ENCODE measurements around the gene PSMA6.
"Not testable (repeated sequence)": the region's sequence is repeated elsewhere in the genome, so short reads cannot be mapped to it uniquely, and the experiment has no call there.

The PSMA6 gene

DNA sequence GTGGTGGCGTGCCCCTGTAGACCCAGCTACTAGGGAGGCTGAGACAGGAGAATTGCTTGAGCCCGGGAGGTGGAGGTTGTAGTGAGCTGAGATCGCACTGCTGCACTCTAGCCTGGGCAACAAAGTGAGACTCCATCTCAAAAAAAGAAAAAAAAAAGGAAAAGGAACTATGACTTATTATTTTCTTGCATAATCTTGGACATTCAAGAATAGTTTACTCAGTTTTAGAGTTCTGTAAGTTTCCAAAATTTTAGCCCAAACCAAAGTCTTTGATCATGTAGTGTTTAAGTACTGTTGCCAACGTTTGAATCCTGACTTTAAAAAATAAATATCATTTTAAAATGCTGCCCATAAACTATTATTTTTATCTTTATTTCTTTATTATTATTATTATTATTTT is 6.2 kb downstream of the PSMA6 start:
- CTCF ChIA-PET, result no interaction called here
- no peak for DNase-seq (ENCODE audit: extremely low spot score)
- POLR2A ChIA-PET, result no interaction called here
- TF ChIP-seq SUZ12 (IDR thresholded peaks at IDR 0.05) (no peak), TARDBP (IDR thresholded peaks at IDR 0.05) (no peak), NFRKB (IDR thresholded peaks at IDR 0.05) (no peak), L3MBTL2 (conservative IDR thresholded peaks at IDR 0.05) (no peak), FOXM1 (IDR thresholded peaks at IDR 0.05; ENCODE audit: borderline replicate concordance) (no peak), FOXA1 (IDR thresholded peaks at IDR 0.05) (no peak), HDGF (IDR thresholded peaks at IDR 0.05; ENCODE audit: borderline replicate concordance) (no peak), BHLHE40 (IDR thresholded peaks at IDR 0.05; ENCODE audit: borderline replicate concordance) (no peak), LEF1 (IDR thresholded peaks at IDR 0.05; ENCODE audit: borderline replicate concordance) (no peak), SP1 (IDR thresholded peaks at IDR 0.05) (no peak), ELF4 (IDR thresholded peaks at IDR 0.05) (no peak), ZNF384 (IDR thresholded peaks at IDR 0.05) (no peak), CTBP1 (IDR thresholded peaks at IDR 0.05; ENCODE audit: borderline replicate concordance) (no peak), ARNT (IDR thresholded peaks at IDR 0.05) (no peak)
- TF ChIP-seq, protein P1, sequence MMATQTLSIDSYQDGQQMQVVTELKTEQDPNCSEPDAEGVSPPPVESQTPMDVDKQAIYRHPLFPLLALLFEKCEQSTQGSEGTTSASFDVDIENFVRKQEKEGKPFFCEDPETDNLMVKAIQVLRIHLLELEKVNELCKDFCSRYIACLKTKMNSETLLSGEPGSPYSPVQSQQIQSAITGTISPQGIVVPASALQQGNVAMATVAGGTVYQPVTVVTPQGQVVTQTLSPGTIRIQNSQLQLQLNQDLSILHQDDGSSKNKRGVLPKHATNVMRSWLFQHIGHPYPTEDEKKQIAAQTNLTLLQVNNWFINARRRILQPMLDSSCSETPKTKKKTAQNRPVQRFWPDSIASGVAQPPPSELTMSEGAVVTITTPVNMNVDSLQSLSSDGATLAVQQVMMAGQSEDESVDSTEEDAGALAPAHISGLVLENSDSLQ (IDR thresholded peaks at IDR 0.05), result no peak

DNA sequence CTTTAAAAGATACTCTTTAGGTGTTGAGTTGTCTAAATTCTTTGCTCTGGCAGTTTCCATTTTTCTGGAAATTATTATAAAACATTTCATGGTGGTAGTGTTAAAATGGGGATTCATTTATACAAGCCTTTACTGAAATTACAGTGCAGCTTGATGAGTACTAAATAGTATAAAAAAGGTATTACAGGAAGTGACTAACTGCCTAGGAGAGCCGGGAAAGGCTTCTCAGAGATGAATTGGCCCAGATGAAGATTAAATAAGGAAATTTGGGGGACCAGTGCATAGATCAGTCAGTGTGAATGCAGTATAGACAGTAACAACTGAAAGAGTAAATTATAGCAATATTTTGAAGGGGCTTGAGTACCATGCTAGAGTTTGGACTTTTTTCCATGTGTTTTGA is 7.5 kb downstream of the PSMA6 start:
- no peak for DNase-seq (ENCODE audit: extremely low spot score)
- no peak for TF ChIP-seq ELF4 (IDR thresholded peaks at IDR 0.05)
- TF ChIP-seq SUZ12 (IDR thresholded peaks at IDR 0.05), result no peak
- no peak for TF ChIP-seq TARDBP (IDR thresholded peaks at IDR 0.05)
- TF ChIP-seq FOXM1 (IDR thresholded peaks at IDR 0.05; ENCODE audit: borderline replicate concordance), result no peak
- TF ChIP-seq FOXK2 (IDR thresholded peaks at IDR 0.05), result no peak
- no peak for TF ChIP-seq SP1 (IDR thresholded peaks at IDR 0.05)
- no peak for TF ChIP-seq HDGF (IDR thresholded peaks at IDR 0.05; ENCODE audit: borderline replicate concordance)
- TF ChIP-seq BHLHE40 (IDR thresholded peaks at IDR 0.05; ENCODE audit: borderline replicate concordance), result no peak
- no peak for TF ChIP-seq NFRKB (IDR thresholded peaks at IDR 0.05)
- no peak for TF ChIP-seq LEF1 (IDR thresholded peaks at IDR 0.05; ENCODE audit: borderline replicate concordance)
- TF ChIP-seq FOXA1 (IDR thresholded peaks at IDR 0.05), result no peak
- TF ChIP-seq L3MBTL2 (conservative IDR thresholded peaks at IDR 0.05), result no peak
- TF ChIP-seq ARNT (IDR thresholded peaks at IDR 0.05), result no peak
- TF ChIP-seq, protein P1 (IDR thresholded peaks at IDR 0.05), result no peak
- no peak for TF ChIP-seq CTBP1 (IDR thresholded peaks at IDR 0.05; ENCODE audit: borderline replicate concordance)
- TF ChIP-seq ZNF384 (IDR thresholded peaks at IDR 0.05), result no peak
- ChIA-PET CTCF (no interaction called here), POLR2A (interaction anchor here (1.5 kb wide), 1 partner anchor 8 kb away, joined by 13 read pairs; the partner anchor contains the start of gene PSMA6)

DNA sequence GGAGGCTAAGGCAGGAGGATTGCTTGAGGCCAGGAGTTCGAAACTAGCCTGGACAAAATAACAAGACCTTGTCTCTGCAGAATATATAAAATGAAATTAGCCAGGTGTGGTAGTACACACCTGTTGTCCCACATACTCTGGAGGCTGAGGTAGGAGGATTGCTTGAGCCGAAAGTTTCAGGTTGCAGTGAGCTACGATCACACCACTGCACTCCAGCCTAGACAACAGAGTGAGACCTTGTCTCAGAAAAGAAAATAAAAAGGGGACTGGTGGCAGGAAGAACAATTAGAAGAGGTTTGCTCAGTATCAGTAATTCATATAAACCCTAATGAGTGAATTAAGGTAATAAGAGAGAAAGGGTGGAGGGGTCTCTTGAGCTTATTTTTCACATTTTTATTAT is 8.0 kb downstream of the PSMA6 start:
- TF ChIP-seq FOXM1 (IDR thresholded peaks at IDR 0.05; ENCODE audit: borderline replicate concordance), result no peak
- no peak for TF ChIP-seq ZNF384 (IDR thresholded peaks at IDR 0.05)
- TF ChIP-seq CTBP1 (IDR thresholded peaks at IDR 0.05; ENCODE audit: borderline replicate concordance), result no peak
- TF ChIP-seq LEF1 (IDR thresholded peaks at IDR 0.05; ENCODE audit: borderline replicate concordance), result no peak
- no peak for TF ChIP-seq L3MBTL2 (conservative IDR thresholded peaks at IDR 0.05)
- TF ChIP-seq, protein P1 (IDR thresholded peaks at IDR 0.05), result no peak
- no peak for TF ChIP-seq HDGF (IDR thresholded peaks at IDR 0.05; ENCODE audit: borderline replicate concordance)
- no peak for TF ChIP-seq SUZ12 (IDR thresholded peaks at IDR 0.05)
- no peak for TF ChIP-seq TARDBP (IDR thresholded peaks at IDR 0.05)
- TF ChIP-seq FOXK2 (IDR thresholded peaks at IDR 0.05), result no peak
- no peak for TF ChIP-seq BHLHE40 (IDR thresholded peaks at IDR 0.05; ENCODE audit: borderline replicate concordance)
- no peak for TF ChIP-seq SP1 (IDR thresholded peaks at IDR 0.05)
- TF ChIP-seq ARNT (IDR thresholded peaks at IDR 0.05), result no peak
- no peak for TF ChIP-seq NFRKB (IDR thresholded peaks at IDR 0.05)
- CTCF ChIA-PET, result interaction anchor here (0.6 kb wide), 1 partner anchor 109 kb away, joined by 10 read pairs; no protein-coding TSS in a partner anchor
- DNase-seq (ENCODE audit: extremely low spot score), result no peak
- POLR2A ChIA-PET, result interaction anchor here (1.5 kb wide), 1 partner anchor 8 kb away, joined by 13 read pairs; the partner anchor contains the start of gene PSMA6

DNA sequence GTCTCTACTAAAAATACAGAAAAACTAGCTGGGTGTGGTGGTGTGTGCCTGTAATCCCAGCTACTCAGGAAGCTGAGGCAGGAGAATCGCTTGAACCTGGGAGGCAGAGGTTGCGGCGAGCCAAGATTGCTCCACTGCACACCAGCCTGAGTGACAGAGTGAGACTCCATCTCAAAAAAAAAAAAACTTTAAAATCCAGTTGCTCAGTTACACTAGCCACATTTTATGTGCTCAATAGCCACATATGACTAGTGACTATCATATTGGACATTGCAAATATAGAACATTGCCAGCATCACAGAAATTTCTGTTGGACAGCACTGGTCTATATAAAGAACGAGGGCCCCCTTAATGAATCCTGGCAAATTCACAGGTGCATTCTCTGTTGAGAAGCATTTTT is 9.2 kb downstream of the PSMA6 start:
- DNase-seq (ENCODE audit: extremely low spot score), result not testable (repeated sequence)
- POLR2A ChIA-PET, result interaction anchor here (1.5 kb wide), 1 partner anchor 9 kb away, joined by 13 read pairs; the partner anchor contains the start of gene PSMA6
- CTCF ChIA-PET, result interaction anchor here (0.7 kb wide), 1 partner anchor 17 kb away, joined by 3 read pairs; no protein-coding TSS in a partner anchor

DNA sequence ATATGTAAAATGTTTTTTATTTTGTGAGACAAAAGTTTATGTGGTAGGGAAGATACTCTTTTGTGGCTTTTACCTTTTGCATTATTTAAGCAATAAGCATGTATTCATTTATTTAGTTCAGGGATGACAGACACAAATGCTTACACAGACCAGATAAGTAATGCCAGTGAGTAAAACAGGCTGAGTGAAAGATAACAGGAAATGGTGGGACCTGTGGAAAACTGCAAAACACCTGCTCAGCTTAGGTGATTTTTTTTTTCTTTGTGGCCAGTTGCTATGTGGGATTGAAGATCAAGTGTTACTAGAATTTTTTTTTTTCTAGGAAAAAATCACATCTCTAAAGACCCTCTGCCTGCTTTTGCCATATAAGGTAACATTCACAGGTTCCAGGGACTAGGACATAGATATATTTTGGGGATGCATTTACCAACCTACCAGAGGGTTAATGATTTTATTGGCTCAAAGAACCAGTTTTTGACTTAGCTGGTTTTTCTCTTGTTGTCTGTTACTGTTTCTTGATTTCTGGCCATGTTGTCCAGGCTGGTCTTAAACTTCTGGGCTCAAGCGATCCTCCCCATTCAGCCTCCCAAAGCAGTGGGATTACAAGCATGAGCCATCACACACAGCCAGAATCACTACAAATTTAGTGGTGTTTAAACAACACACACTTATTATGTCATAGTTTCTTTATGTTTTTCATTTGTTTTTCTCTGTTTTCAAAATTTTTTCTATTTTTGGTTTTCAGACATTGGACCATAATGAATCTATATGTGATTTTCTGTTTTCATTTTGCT is 9.8 kb downstream of the PSMA6 start:
- TF ChIP-seq ELF4 (IDR thresholded peaks at IDR 0.05) (no peak), FOXK2 (IDR thresholded peaks at IDR 0.05) (no peak), BHLHE40 (IDR thresholded peaks at IDR 0.05; ENCODE audit: borderline replicate concordance) (no peak), FOXA1 (IDR thresholded peaks at IDR 0.05) (no peak), SUZ12 (IDR thresholded peaks at IDR 0.05) (no peak), SP1 (IDR thresholded peaks at IDR 0.05) (no peak), ZNF384 (IDR thresholded peaks at IDR 0.05) (no peak), CTBP1 (IDR thresholded peaks at IDR 0.05; ENCODE audit: borderline replicate concordance) (no peak), FOXM1 (IDR thresholded peaks at IDR 0.05; ENCODE audit: borderline replicate concordance) (no peak), NFRKB (IDR thresholded peaks at IDR 0.05) (no peak), HDGF (IDR thresholded peaks at IDR 0.05; ENCODE audit: borderline replicate concordance) (no peak), TARDBP (IDR thresholded peaks at IDR 0.05) (no peak)
- TF ChIP-seq, protein P1 (IDR thresholded peaks at IDR 0.05), result no peak
- ChIA-PET POLR2A (no interaction called here), CTCF (no interaction called here)
- no peak for DNase-seq (ENCODE audit: extremely low spot score)
